PC-3 (cell line): ENCODE results near the gene ELK1.

Source experiments
- CTCF ChIP-seq: fragments of 300-600 bp; sonication (generic); conservative IDR thresholded peaks from 2 replicates; pipeline ENCODE4 v1.5.1; 2017; ENCODE audit warnings: antibody characterized with exemption, low read depth, mild to moderate bottlenecking, low read length
- EZH2 ChIP-seq: fragments of 300-600 bp; sonication (generic); IDR thresholded peaks from one replicate; pipeline ENCODE4 v1.6.1; 2017; ENCODE audit warnings: antibody characterized with exemption, mild to moderate bottlenecking, low read length; ENCODE audit not compliant: unreplicated experiment

GRCh38 chrX:47664737-47665136, 14.4 kb upstream of the ELK1 start:
- TF ChIP-seq EZH2 (no peak), CTCF (no peak)
